ENCODE measurements around the gene ZNF423. TPM values are rescaled to one million over a fixed set of nuclear protein-coding genes. Genes with fewer than 3 reads are reported as not detected.

The ZNF423 gene
- total RNA-seq, 1 experiment from 2014 or later = 0.97 TPM

GRCh38 chr16:49460786-49461470 lies 395.0 kb downstream of the ZNF423 start:
- DNase-seq (ENCODE audit: low spot score) = no peak

- DNase-seq (ENCODE audit: low spot score) = no peak
Observed at GRCh38 chr16:49459953-49460735, 395.8 kb downstream of the ZNF423 start.

- no peak for DNase-seq (ENCODE audit: low spot score)
Observed at GRCh38 chr16:49458656-49459445, 397.1 kb downstream of the ZNF423 start.

GRCh38 chr16:49458243-49458642 lies 397.7 kb downstream of the ZNF423 start:
- no peak for DNase-seq (ENCODE audit: low spot score)

GRCh38 chr16:49457196-49457595 lies 398.7 kb downstream of the ZNF423 start:
- no peak for DNase-seq (ENCODE audit: low spot score)

DNA sequence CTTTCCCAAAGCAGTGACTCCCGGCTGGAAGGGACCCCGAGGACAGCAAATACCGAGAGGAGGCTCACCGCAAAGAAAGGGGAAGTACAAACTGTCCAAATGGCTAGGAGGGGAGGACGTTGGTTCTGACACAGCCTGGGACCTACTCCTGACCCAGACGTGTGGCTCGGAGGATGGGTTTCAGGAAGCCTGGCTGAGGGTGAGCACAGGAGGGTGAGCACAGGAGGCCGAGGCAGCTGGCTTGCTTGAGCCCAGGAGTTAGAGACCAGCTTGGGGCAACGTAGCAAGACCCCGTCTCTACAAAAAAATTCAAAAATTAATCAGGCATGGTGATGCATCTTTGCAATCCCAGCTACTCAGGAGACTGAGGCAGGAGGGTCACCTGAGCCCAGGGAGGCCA lies 399.1 kb downstream of the ZNF423 start:
- no peak for DNase-seq (ENCODE audit: low spot score)

GRCh38 chr16:49455991-49456745 lies 399.7 kb downstream of the ZNF423 start:
- no peak for DNase-seq (ENCODE audit: low spot score)

DNA sequence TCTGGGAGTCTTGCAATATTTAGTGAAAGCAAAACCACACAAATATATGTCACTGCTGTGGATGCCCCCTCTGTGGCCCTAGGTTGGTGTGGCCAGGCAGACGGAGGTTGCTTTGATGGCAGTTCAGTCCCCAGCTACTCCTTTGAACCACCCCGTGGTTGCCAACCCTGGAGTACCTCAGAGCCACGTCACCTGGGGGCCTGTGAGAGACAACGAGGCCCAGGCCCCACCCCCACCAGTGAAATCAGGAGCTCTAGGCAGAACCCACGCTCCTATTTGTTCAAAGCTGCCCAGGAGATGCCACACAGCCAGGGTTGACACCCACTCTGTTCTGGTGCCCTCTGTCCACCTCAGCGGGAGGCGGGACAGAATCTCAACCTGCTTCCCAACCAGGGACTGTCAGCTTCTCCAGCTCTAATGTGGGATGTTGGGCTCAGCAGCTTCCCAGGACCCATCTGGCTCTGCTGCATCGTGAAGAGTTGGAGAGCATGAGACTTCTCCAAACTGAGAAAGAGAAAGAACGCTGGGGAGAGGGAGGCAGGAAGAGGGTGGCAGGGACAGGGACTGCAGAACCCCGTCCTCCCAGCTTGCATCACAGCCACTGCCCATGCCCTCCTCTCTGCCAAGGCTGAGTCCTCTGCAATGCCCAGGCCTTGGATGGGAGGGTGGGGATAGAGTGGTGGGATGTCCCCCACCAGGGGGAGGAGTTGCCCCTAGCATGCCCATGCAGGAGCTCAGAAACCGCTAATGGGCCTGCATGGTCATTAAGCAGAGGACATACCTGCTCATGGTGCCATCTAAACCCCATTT lies 400.5 kb downstream of the ZNF423 start:
- no peak for DNase-seq (ENCODE audit: low spot score)

GRCh38 chr16:49454426-49455180 lies 401.3 kb downstream of the ZNF423 start:
- DNase-seq (ENCODE audit: low spot score) = no peak

GRCh38 chr16:49453983-49454382 lies 401.9 kb downstream of the ZNF423 start:
- DNase-seq (ENCODE audit: low spot score) = no peak

- no peak for DNase-seq (ENCODE audit: low spot score)
Observed at GRCh38 chr16:49453021-49453420, 402.9 kb downstream of the ZNF423 start.

DNA sequence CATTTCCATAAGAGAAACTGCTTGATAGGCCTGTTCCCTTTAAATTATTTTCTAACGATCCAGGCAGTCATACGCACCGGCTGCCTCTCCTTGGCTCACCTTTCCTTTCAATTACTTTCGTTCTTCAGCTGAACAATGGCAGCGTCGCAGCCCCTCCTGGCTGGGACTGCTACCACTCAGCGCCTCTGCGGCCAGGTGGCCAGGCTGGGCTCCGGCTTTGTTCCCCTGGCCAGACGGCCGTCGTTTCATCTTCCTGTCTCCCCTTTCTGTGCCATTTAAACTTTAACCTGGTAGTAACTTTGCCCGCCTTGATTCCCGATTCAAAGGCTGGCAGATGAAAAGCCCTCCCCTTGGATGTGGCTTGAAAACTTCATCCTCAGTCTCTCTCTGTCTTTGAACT lies 403.3 kb downstream of the ZNF423 start:
- DNase-seq (ENCODE audit: low spot score) = no peak

DNA sequence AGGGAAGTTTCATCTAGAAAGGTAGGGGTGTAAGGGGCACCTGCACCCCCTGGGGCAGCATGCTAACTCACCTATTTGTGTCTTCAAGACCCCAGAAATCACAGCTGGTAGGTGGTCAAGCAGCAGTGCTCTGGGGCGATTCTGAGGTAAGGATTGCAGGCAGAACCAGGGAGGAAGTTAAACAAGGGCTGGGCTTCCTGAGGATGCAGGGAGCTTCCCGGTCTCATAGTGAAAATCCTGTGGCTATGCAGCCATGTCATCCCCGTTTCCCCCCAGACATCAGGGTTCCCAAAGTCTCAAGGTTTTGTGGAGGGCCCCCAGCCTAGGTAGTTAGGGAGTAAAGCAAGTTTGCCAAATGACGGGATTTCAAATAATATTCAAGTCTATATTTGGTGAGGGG lies 403.8 kb downstream of the ZNF423 start:
- no peak for DNase-seq (ENCODE audit: low spot score)

GRCh38 chr16:49446805-49447204 lies 409.1 kb downstream of the ZNF423 start:
- no peak for DNase-seq (ENCODE audit: low spot score)

GRCh38 chr16:49443576-49443975 lies 412.3 kb downstream of the ZNF423 start:
- DNase-seq (ENCODE audit: low spot score) = no peak

DNA sequence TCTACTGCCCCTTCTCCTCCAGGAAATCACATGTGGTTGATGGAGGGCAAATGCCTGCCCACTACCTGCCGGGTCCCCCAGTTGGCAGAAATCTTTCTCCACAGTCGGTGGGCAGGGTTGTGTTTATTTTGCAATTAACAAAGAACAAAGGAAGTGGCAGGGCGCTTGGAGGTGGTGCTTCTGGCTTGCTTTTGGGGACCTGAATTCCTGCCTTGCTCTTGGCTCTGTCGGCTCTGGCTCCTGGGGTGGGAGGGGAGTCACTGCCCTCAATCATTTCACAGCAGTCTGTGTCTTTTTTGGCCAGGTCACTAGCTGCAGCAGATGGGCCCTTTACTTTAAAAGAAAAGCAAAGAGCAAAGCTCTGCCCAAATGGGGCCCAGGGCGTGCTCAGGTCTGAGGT lies 413.1 kb downstream of the ZNF423 start:
- DNase-seq (ENCODE audit: low spot score) = no peak

GRCh38 chr16:49441366-49441780 lies 414.5 kb downstream of the ZNF423 start:
- DNase-seq (ENCODE audit: low spot score) = peak; percentile 25

GRCh38 chr16:49440156-49441065 lies 415.5 kb downstream of the ZNF423 start:
- DNase-seq (ENCODE audit: low spot score) = no peak

GRCh38 chr16:49439676-49440075 lies 416.2 kb downstream of the ZNF423 start:
- DNase-seq (ENCODE audit: low spot score) = no peak
